ENCODE data around the gene DYNLT5.

DNA sequence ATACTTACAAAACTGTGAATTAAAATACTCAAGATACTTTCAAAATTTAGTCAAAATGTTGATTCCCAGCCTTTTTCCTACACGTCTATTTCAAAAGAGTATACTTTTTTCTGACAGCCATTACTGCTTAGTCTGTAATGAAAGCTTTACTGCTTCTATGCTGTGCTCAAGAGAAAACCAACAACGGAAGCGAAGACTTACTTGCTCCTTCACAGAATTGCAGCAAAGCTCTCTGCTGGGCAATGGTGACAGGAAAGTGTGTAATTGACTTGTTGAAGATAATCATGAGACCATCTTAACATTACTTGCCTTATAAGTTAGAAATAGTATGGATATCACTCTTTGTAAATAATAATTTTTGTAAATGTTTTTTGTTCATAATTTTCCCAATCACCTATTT lies 1.7 kb upstream of the DYNLT5 start:
- TF ChIP-seq, protein P1, sequence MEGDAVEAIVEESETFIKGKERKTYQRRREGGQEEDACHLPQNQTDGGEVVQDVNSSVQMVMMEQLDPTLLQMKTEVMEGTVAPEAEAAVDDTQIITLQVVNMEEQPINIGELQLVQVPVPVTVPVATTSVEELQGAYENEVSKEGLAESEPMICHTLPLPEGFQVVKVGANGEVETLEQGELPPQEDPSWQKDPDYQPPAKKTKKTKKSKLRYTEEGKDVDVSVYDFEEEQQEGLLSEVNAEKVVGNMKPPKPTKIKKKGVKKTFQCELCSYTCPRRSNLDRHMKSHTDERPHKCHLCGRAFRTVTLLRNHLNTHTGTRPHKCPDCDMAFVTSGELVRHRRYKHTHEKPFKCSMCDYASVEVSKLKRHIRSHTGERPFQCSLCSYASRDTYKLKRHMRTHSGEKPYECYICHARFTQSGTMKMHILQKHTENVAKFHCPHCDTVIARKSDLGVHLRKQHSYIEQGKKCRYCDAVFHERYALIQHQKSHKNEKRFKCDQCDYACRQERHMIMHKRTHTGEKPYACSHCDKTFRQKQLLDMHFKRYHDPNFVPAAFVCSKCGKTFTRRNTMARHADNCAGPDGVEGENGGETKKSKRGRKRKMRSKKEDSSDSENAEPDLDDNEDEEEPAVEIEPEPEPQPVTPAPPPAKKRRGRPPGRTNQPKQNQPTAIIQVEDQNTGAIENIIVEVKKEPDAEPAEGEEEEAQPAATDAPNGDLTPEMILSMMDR (IDR thresholded peaks at IDR 0.05): no peak
- TF ChIP-seq SIN3A (IDR thresholded peaks at IDR 0.05; ENCODE audit: borderline replicate concordance, insufficient read depth, low read depth, low read length) (no peak), REST (IDR thresholded peaks at IDR 0.05; ENCODE audit: insufficient read depth in 1 of 2, low read depth in 2 of 2, low read length in 1 of 2) (no peak)

Data from Panc1 (cell line).